SK-N-SH (cell line): ENCODE data around the gene MYEOV. TPM values are rescaled to one million over a fixed set of nuclear protein-coding genes. Genes with fewer than 3 reads are reported as not detected.

ENCODE experiments used
- CTCF ChIA-PET: fragments of 300-600, 350-600 bp; formaldehyde crosslinking; extraction: SDS; loops from one replicate; lab custom pipeline; 2021; lab: Yijun Ruan, JAX
- POLR2A ChIA-PET: fragments of 350-600 bp; sonication (Branson Sonifier 250); formaldehyde crosslinking; extraction: SDS; loops from one replicate; lab custom pipeline; 2020; ENCODE audit warnings: antibody characterized with exemption, inconsistent platforms; lab: Yijun Ruan, JAX
- DNase-seq: peaks from one replicate; pipeline ENCODE4 v3.0.0; 2012
- H2AFZ ChIP-seq: fragments of 200-600 bp; sonication (generic); 2 replicates; pipeline ENCODE4 v1.8.1; 2016; ENCODE audit warnings: antibody characterized with exemption, mild to moderate bottlenecking, low read depth
- H3F3A ChIP-seq: fragments of 200-600 bp; sonication (generic); replicated peaks from 2 replicates; pipeline ENCODE3; 2016; ENCODE audit warnings: antibody characterized with exemption, mild to moderate bottlenecking; ENCODE audit not compliant: insufficient read depth
- H3K27ac ChIP-seq, 2 experiments: fragments of 200-500 bp in 1 of 2; fragments of 200-600 bp in 1 of 2; sonication (Bioruptor generic) in 1 of 2; sonication (generic), shearing (Covaris generic) in 1 of 2; 2 replicates each; pipeline versions ENCODE4 v1.5.1 to v1.6.1; 2014 to 2016; ENCODE audit warnings: low read depth in 2 of 2, inconsistent platforms in 1 of 2, low read length in 1 of 2, mild to moderate bottlenecking in 1 of 2, mixed read lengths in 1 of 2
- H3K27me3 ChIP-seq: fragments of 200-600 bp; sonication (generic), shearing (Covaris generic); 2 replicates; pipeline ENCODE4 v1.6.1; 2016; ENCODE audit warnings: mixed run types; ENCODE audit not compliant: insufficient read depth
- H3K36me3 ChIP-seq, 2 experiments: fragments of 200-500 bp in 1 of 2; fragments of 200-600 bp in 1 of 2; sonication (Bioruptor generic) in 1 of 2; sonication (generic) in 1 of 2; replicated peaks in 1 of 2; 2 replicates each; pipeline versions ENCODE3 to v1.5.1; 2014 to 2016; ENCODE audit warnings: low read length in 1 of 2, mild to moderate bottlenecking in 1 of 2; ENCODE audit not compliant: insufficient read depth in 2 of 2, control insufficient read depth in 1 of 2
- H3K4me1 ChIP-seq, 2 experiments: fragments of 200-500 bp in 1 of 2; fragments of 200-600 bp in 1 of 2; sonication (Bioruptor generic) in 1 of 2; sonication (generic), shearing (Covaris generic) in 1 of 2; 2 replicates each; pipeline versions ENCODE4 v1.5.1 to v1.6.1; 2014 to 2016; ENCODE audit warnings: low read depth in 1 of 2, low read length in 1 of 2, mixed run types in 1 of 2; ENCODE audit not compliant: insufficient read depth in 2 of 2, control insufficient read depth in 1 of 2
- H3K4me2 ChIP-seq: fragments of 200-600 bp; sonication (generic), shearing (Covaris generic); 2 replicates; pipeline ENCODE4 v1.6.1; 2017; ENCODE audit warnings: mixed run types
- H3K4me3 ChIP-seq, 2 experiments: fragments of 200-500 bp in 1 of 2; fragments of 200-600 bp in 1 of 2; sonication (Bioruptor generic) in 1 of 2; sonication (generic), shearing (Covaris generic) in 1 of 2; 2 replicates each; pipeline versions ENCODE4 v1.5.1 to v1.8.1; 2014 to 2016; ENCODE audit warnings: low read depth in 2 of 2, inconsistent platforms in 1 of 2, low read length in 1 of 2, mild to moderate bottlenecking in 1 of 2, mixed read lengths in 1 of 2, moderate library complexity in 1 of 2
- H3K79me2 ChIP-seq: fragments of 200-600 bp; sonication (generic); 2 replicates; pipeline ENCODE4 v1.8.1; 2017; ENCODE audit warnings: mild to moderate bottlenecking; ENCODE audit not compliant: insufficient read depth
- H3K9ac ChIP-seq: fragments of 200-600 bp; sonication (generic); 2 replicates; pipeline ENCODE4 v1.6.1; 2017; ENCODE audit warnings: mixed run types
- H3K9me2 ChIP-seq: fragments of 200-600 bp; sonication (generic); 2 replicates; pipeline ENCODE4 v1.6.1; 2017; ENCODE audit warnings: mixed run types
- H3K9me3 ChIP-seq: fragments of 200-600 bp; sonication (generic); 2 replicates; pipeline ENCODE4 v1.6.1; 2017; ENCODE audit warnings: mixed run types, mild to moderate bottlenecking, moderate library complexity
- H4K20me1 ChIP-seq: fragments of 200-600 bp; sonication (generic); 2 replicates; pipeline ENCODE4 v1.6.1; 2017; ENCODE audit warnings: mild to moderate bottlenecking, mixed run types; ENCODE audit not compliant: insufficient read depth
- EZH2phosphoT487 ChIP-seq: fragments of 200-600 bp; sonication (generic); IDR thresholded peaks from 2 replicates; pipeline ENCODE4 v1.6.1; 2017; ENCODE audit warnings: low read depth, mixed run types, mild to moderate bottlenecking, antibody characterized with exemption, moderate library complexity, borderline replicate concordance
- FOXJ3 ChIP-seq: sonication (generic); formaldehyde crosslinking; IDR thresholded peaks from 2 replicates; pipeline ENCODE4 v1.5.1; 2020; ENCODE audit warnings: mild to moderate bottlenecking, missing genetic modification reagents
- GABPA ChIP-seq: IDR thresholded peaks from 2 replicates; pipeline ENCODE4 v1.4.0; 2012; ENCODE audit warnings: low read depth, mild to moderate bottlenecking
- JUND ChIP-seq: IDR thresholded peaks from 2 replicates; pipeline ENCODE4 v1.4.0; 2012
- MEF2A ChIP-seq: IDR thresholded peaks from 2 replicates; pipeline ENCODE4 v1.4.0; 2012; ENCODE audit warnings: low read depth, borderline replicate concordance
- MXI1 ChIP-seq: IDR thresholded peaks from 2 replicates; pipeline ENCODE4 v1.6.1; 2012; ENCODE audit warnings: mild to moderate bottlenecking, low read depth, low read length, improper control_type of control experiment
- NFIC ChIP-seq: IDR thresholded peaks from 2 replicates; pipeline ENCODE4 v1.4.0; 2012; ENCODE audit warnings: borderline replicate concordance
- NRF1 ChIP-seq: IDR thresholded peaks from 2 replicates; pipeline ENCODE4 v1.6.1; 2012; ENCODE audit warnings: low read depth, mild to moderate bottlenecking, low read length
- POLR2AphosphoS5 ChIP-seq: IDR thresholded peaks from 2 replicates; pipeline ENCODE4 v1.6.1; 2012; ENCODE audit warnings: low read depth, low read length
- RCOR1 ChIP-seq: fragments of 150-350 bp; IDR thresholded peaks from 2 replicates; pipeline ENCODE4 v1.6.1; 2017; ENCODE audit warnings: antibody characterized with exemption, low read length
- RFX5 ChIP-seq: IDR thresholded peaks from 2 replicates; pipeline ENCODE4 v1.6.1; 2012; ENCODE audit warnings: mild to moderate bottlenecking, improper control_type of control experiment, low read length
- RXRA ChIP-seq: IDR thresholded peaks from 2 replicates; pipeline ENCODE4 v1.4.0; 2012; ENCODE audit warnings: low read depth, mild to moderate bottlenecking, borderline replicate concordance
- TCF12 ChIP-seq: IDR thresholded peaks from 2 replicates; pipeline ENCODE4 v1.4.0; 2012
- TEAD4 ChIP-seq: IDR thresholded peaks from 2 replicates; pipeline ENCODE4 v1.4.0; 2012; ENCODE audit warnings: mild to moderate bottlenecking, borderline replicate concordance; ENCODE audit not compliant: insufficient read depth
- YY1 ChIP-seq: IDR thresholded peaks from 2 replicates; pipeline ENCODE4 v1.4.0; 2012; ENCODE audit warnings: low read depth, mild to moderate bottlenecking
- WGBS: methylation state at CpG from one replicate; pipeline ENCODE4 v1.1.6; 2017; ENCODE audit warnings: low lambda C conversion rate; 5-methylcytosine and 5-hydroxymethylcytosine counted together
- polyA plus RNA-seq, 3 experiments: library from polyadenylated mRNA; depleted of rRNA; stranded (reverse); fragments of >200 nt; gene quantifications; 2 replicates each; pipeline ENCODE4 v1.2.3, GENCODE V29; 2012
- TF ChIP-seq, protein P1 (sequence below): IDR thresholded peaks from 2 replicates; pipeline ENCODE4 v1.4.0; 2012; ENCODE audit warnings: low read depth, borderline replicate concordance
- TF ChIP-seq, protein P2 (sequence below): IDR thresholded peaks from 2 replicates; pipeline ENCODE4; 2012
- TF ChIP-seq, protein P3 (sequence below): IDR thresholded peaks from 2 replicates; pipeline ENCODE4 v1.4.0; 2012; ENCODE audit warnings: low read depth, borderline replicate concordance

MYEOV gene
- polyA plus RNA-seq, 1 of the 3 experiments (the other 2 are of a cell fraction): 3.0 TPM

DNA sequence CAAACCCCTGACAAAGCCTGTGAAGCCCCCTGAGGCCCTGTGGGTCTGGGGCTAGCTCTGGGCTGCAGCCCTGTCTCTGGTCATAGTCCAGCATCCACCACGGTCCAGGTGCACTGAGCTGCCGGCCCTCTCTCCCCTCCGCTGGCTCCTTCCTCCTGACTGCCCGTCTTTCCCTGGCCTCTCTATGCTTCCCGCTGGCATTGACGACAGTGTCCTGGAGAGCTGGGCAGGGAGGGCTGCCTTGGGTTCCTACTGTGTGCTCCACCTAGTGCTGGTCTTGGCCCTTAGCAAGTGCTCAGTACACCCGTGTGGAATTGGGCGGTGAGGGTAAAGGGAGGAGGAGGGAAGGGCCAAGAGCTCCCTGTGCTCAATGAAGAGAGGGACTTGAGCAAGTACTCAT lies 868 bp upstream of the MYEOV start (continued):
- TF ChIP-seq, protein P1, sequence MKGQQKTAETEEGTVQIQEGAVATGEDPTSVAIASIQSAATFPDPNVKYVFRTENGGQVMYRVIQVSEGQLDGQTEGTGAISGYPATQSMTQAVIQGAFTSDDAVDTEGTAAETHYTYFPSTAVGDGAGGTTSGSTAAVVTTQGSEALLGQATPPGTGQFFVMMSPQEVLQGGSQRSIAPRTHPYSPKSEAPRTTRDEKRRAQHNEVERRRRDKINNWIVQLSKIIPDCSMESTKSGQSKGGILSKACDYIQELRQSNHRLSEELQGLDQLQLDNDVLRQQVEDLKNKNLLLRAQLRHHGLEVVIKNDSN: no peak
- TF ChIP-seq EZH2phosphoT487: no peak
- no peak for TF ChIP-seq TEAD4
- no peak for TF ChIP-seq TCF12
- TF ChIP-seq GABPA: no peak
- TF ChIP-seq, protein P2, sequence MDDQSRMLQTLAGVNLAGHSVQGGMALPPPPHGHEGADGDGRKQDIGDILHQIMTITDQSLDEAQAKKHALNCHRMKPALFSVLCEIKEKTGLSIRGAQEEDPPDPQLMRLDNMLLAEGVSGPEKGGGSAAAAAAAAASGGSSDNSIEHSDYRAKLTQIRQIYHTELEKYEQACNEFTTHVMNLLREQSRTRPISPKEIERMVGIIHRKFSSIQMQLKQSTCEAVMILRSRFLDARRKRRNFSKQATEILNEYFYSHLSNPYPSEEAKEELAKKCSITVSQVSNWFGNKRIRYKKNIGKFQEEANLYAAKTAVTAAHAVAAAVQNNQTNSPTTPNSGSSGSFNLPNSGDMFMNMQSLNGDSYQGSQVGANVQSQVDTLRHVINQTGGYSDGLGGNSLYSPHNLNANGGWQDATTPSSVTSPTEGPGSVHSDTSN: no peak
- TF ChIP-seq, all 33 proteins: peak for 0

DNA sequence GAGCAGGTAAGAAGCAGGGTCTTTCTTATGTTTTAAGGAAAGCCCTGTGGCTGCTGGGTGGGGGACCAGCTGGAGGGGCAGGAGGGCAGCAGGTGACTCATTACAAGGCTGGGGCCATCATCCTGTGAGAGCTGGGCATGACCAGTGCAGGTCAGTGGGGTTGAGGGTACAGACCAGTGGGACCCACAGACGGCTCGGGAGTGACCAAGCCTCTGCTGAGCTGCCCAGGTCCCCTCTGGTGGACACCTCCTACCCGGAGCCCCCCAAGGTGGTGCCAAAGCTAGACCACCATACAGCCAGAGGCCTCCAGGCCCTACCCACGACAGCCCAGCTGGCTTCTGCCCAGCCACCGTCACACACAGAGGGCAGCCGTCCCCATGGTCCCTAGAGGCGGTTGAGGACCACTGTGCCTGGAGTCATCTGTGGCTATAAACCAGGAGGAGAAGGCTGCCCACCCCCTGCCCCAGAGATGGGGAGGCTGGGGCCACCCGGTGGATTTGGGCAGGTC lies 670 bp downstream of the MYEOV start:
- H3K9ac ChIP-seq: no peak overlapping the region
- DNase-seq: no peak
- no peaks in the 10 kb centered on the region for H4K20me1 ChIP-seq
- H3K36me3 ChIP-seq: no peaks in the 10 kb centered on the region
- POLR2A ChIA-PET: no interaction called here
- H3K79me2 ChIP-seq: peaks cover 5% of the 10 kb centered on the region; the same call in 1 of the 2 replicates
- WGBS: 57% methylated on average over 4 of the region's 8 CpGs
- H3K4me3 ChIP-seq: no peak overlapping the region
- CTCF ChIA-PET: no interaction called here
- H3K4me2 ChIP-seq: no peak overlapping the region
- no peak overlapping the region for H2AFZ ChIP-seq
- no peak overlapping the region for H3K27ac ChIP-seq
- no peaks in the 10 kb centered on the region for H3K9me3 ChIP-seq
- TF ChIP-seq RCOR1 (no peak), NFIC (no peak), GABPA (no peak), EZH2phosphoT487 (no peak), RXRA (no peak), JUND (no peak), RFX5 (no peak), NRF1 (no peak), POLR2AphosphoS5 (no peak), YY1 (no peak), MEF2A (no peak), FOXJ3 (CRISPR knock-in tag) (no peak), MXI1 (no peak), TEAD4 (no peak)
- TF ChIP-seq, protein P3, sequence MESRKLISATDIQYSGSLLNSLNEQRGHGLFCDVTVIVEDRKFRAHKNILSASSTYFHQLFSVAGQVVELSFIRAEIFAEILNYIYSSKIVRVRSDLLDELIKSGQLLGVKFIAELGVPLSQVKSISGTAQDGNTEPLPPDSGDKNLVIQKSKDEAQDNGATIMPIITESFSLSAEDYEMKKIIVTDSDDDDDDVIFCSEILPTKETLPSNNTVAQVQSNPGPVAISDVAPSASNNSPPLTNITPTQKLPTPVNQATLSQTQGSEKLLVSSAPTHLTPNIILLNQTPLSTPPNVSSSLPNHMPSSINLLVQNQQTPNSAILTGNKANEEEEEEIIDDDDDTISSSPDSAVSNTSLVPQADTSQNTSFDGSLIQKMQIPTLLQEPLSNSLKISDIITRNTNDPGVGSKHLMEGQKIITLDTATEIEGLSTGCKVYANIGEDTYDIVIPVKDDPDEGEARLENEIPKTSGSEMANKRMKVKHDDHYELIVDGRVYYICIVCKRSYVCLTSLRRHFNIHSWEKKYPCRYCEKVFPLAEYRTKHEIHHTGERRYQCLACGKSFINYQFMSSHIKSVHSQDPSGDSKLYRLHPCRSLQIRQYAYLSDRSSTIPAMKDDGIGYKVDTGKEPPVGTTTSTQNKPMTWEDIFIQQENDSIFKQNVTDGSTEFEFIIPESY: no peak
- TF ChIP-seq, protein P2: no peak
- no peaks in the 10 kb centered on the region for H3K27me3 ChIP-seq
- H3F3A ChIP-seq: peaks cover 29% of the 10 kb centered on the region
- H3K4me1 ChIP-seq: peaks cover 16 to 31% of the 10 kb centered on the region in 2 experiments; a peak in 3 of 4 replicates
- no peaks in the 10 kb centered on the region for H3K9me2 ChIP-seq
